Vagina (tissue), 2 donors: ENCODE data around the gene VSX2. TPM values are rescaled to one million over a fixed set of nuclear protein-coding genes. Genes with fewer than 3 reads are reported as not detected.
"Not testable (repeated sequence)": the region's sequence is repeated elsewhere in the genome, so short reads cannot be mapped to it uniquely, and the experiment has no call there.

Experiments used
- DNase-seq, 2 donors: peaks; one replicate each; pipeline ENCODE4 v3.0.0-alpha.2; 2017; ENCODE audit errors: extremely low spot score in 2 of 2
- H3K27ac ChIP-seq: fragments of 200-600 bp; sonication (generic); one replicate; pipeline ENCODE4 v1.5.1; 2019
- H3K27me3 ChIP-seq: fragments of 200-600 bp; sonication (generic); one replicate; pipeline ENCODE4 v1.5.1; 2019
- H3K36me3 ChIP-seq, 2 donors: fragments of 200-600 bp; sonication (generic); one replicate each; pipeline ENCODE4 v1.5.1; 2017 to 2019
- H3K4me1 ChIP-seq: fragments of 200-600 bp; sonication (generic); one replicate; pipeline ENCODE4 v1.5.1; 2019
- H3K4me3 ChIP-seq, 2 donors: fragments of 200-600 bp; sonication (generic); 1 replicate in 1 of 2; 2 replicates in 1 of 2; pipeline ENCODE4 v1.5.1; 2016 to 2019
- H3K9me3 ChIP-seq: fragments of 200-600 bp; sonication (generic); one replicate; pipeline ENCODE4 v1.5.1; 2019
- CTCF ChIP-seq, 3 experiments: fragments of 450-650 bp in 2 of 3; fragments of 200-600 bp in 1 of 3; sonication (generic) in 1 of 3; IDR thresholded peaks; one replicate each; pipeline ENCODE4 v1.5.1; 2017 to 2019; ENCODE audit warnings: antibody characterized with exemption in 3 of 3, mild to moderate bottlenecking in 2 of 3, moderate library complexity in 2 of 3
- POLR2A ChIP-seq, 2 donors: fragments of 450-650 bp; IDR thresholded peaks; one replicate each; pipeline ENCODE4 v1.6.1; 2017; ENCODE audit warnings: antibody characterized with exemption in 2 of 2, mild to moderate bottlenecking in 2 of 2, moderate library complexity in 2 of 2
- POLR2AphosphoS5 ChIP-seq, 2 donors: sonication (generic); formaldehyde crosslinking; IDR thresholded peaks; one replicate each; pipeline ENCODE4 v1.9.0; 2017; ENCODE audit warnings: antibody characterized with exemption in 2 of 2, mild to moderate bottlenecking in 2 of 2, low read depth in 1 of 2; ENCODE audit not compliant: insufficient read depth in 1 of 2
- intact Hi-C: fragments of 100-400 bp; cut with DNase I; formaldehyde crosslinking; loops from one replicate; pipeline ENCODE4 v1.15.1; 2023
- total RNA-seq: library from RNA; depleted of rRNA; stranded (reverse); fragments of >200 nt; gene quantifications from one replicate; pipeline ENCODE4 v1.2.3, GENCODE V29; 2016

VSX2 gene
- total RNA-seq, 1 donor from 2014 or later, result not detected

- intact Hi-C loops, result no loop called here
- Histone ChIP-seq H3K4me1 (no peaks in the 10 kb centered on the region), H3K27me3 (no peaks in the 10 kb centered on the region), H3K9me3 (no peaks in the 10 kb centered on the region), H3K4me3 (no peak overlapping the region), H3K36me3 (no peaks in the 10 kb centered on the region), H3K27ac (no peak overlapping the region)
- DNase-seq, result no peak
- TF ChIP-seq CTCF (IDR thresholded peaks at IDR 0.05), result no peak
- TF ChIP-seq POLR2AphosphoS5 (IDR thresholded peaks at IDR 0.05; ENCODE audit: insufficient read depth in 1 of 2, low read depth in 1 of 2), result no peak
- no peak for TF ChIP-seq POLR2A (IDR thresholded peaks at IDR 0.05)
These were observed 24.7 kb downstream of the VSX2 start for GRCh38 chr14:74263921-74264320.

- Histone ChIP-seq H3K27ac (no peak overlapping the region), H3K9me3 (no peaks in the 10 kb centered on the region), H3K36me3 (no peaks in the 10 kb centered on the region), H3K4me3 (no peak overlapping the region), H3K4me1 (no peaks in the 10 kb centered on the region), H3K27me3 (no peaks in the 10 kb centered on the region)
- TF ChIP-seq POLR2A (IDR thresholded peaks at IDR 0.05) (no peak), CTCF (IDR thresholded peaks at IDR 0.05) (no peak), POLR2AphosphoS5 (IDR thresholded peaks at IDR 0.05; ENCODE audit: insufficient read depth in 1 of 2, low read depth in 1 of 2) (no peak)
- intact Hi-C loops, result no loop called here
- DNase-seq, result no peak
These were observed 26.2 kb downstream of the VSX2 start for GRCh38 chr14:74265301-74265965.

GRCh38 chr14:74267588-74267987 is 28.3 kb downstream of the VSX2 start:
- no peaks in the 10 kb centered on the region for H3K4me1 ChIP-seq
- TF ChIP-seq CTCF (IDR thresholded peaks at IDR 0.05), result no peak
- no peak for TF ChIP-seq POLR2A (IDR thresholded peaks at IDR 0.05)
- TF ChIP-seq POLR2AphosphoS5 (IDR thresholded peaks at IDR 0.05; ENCODE audit: insufficient read depth in 1 of 2, low read depth in 1 of 2), result no peak
- no peaks in the 10 kb centered on the region for H3K27me3 ChIP-seq
- DNase-seq, result no peak
- intact Hi-C loops, result no loop called here
- H3K27ac ChIP-seq, result no peak overlapping the region
- H3K36me3 ChIP-seq, result no peaks in the 10 kb centered on the region
- H3K9me3 ChIP-seq, result no peaks in the 10 kb centered on the region
- no peak overlapping the region for H3K4me3 ChIP-seq

- DNase-seq, H3K27me3 ChIP-seq, H3K36me3 ChIP-seq, H3K4me3 ChIP-seq, H3K27ac ChIP-seq, H3K9me3 ChIP-seq, intact Hi-C loops, H3K4me1 ChIP-seq: not testable (repeated sequence)
These were observed 31.3 kb downstream of the VSX2 start for GRCh38 chr14:74270382-74271177.

- Histone ChIP-seq H3K36me3 (no peaks in the 10 kb centered on the region), H3K27ac (no peak overlapping the region), H3K4me1 (no peaks in the 10 kb centered on the region), H3K27me3 (no peaks in the 10 kb centered on the region), H3K9me3 (no peaks in the 10 kb centered on the region), H3K4me3 (no peak overlapping the region)
- DNase-seq, result no peak
- intact Hi-C loops, result no loop called here
- TF ChIP-seq POLR2AphosphoS5 (IDR thresholded peaks at IDR 0.05; ENCODE audit: insufficient read depth in 1 of 2, low read depth in 1 of 2) (no peak), POLR2A (IDR thresholded peaks at IDR 0.05) (no peak), CTCF (IDR thresholded peaks at IDR 0.05) (no peak)
These were observed 32.1 kb downstream of the VSX2 start for GRCh38 chr14:74271365-74271764.
